Activated CD4-positive, alpha-beta T cell treated with anti-CD3 and anti-CD28 coated beads, Interleukin-2, amount 10 ng/mL, durations not matched to agents 7 days and 5 days (primary cell): ENCODE measurements around the gene OR6N2. TPM values are rescaled to one million over a fixed set of nuclear protein-coding genes. Genes with fewer than 3 reads are reported as not detected.

Source experiments
- CTCF ChIA-PET: fragments of 350-600 bp; sonication (Branson Sonifier 250); formaldehyde crosslinking; loops from one replicate; lab custom pipeline; 2021; ENCODE audit warnings: antibody characterized with exemption; lab: Charles Lee
- POLR2A ChIA-PET: fragments of 350-600 bp; sonication (Branson Sonifier 250); formaldehyde crosslinking; loops from one replicate; lab custom pipeline; 2021; ENCODE audit warnings: antibody characterized with exemption; lab: Charles Lee
- DNase-seq: peaks from one replicate; pipeline ENCODE4 v3.0.0-alpha.2; 2020
- H3K27ac Mint-ChIP-seq: one replicate; pipeline ENCODE4 v1.8.0; 2021; ENCODE audit warnings: mild to moderate bottlenecking, moderate library complexity, mixed read lengths
- H3K27me3 Mint-ChIP-seq: one replicate; pipeline ENCODE4 v1.8.0; 2021; ENCODE audit warnings: mixed read lengths
- H3K36me3 Mint-ChIP-seq: one replicate; pipeline ENCODE4 v1.8.0; 2021; ENCODE audit warnings: low read depth, mixed read lengths
- H3K4me1 Mint-ChIP-seq: one replicate; pipeline ENCODE4 v1.8.0; 2021; ENCODE audit warnings: mixed read lengths
- H3K4me3 Mint-ChIP-seq: one replicate; pipeline ENCODE4 v1.8.0; 2021; ENCODE audit warnings: mild to moderate bottlenecking, moderate library complexity, mixed read lengths
- H3K9me3 Mint-ChIP-seq: one replicate; pipeline ENCODE4 v1.8.0; 2021; ENCODE audit warnings: mixed read lengths
- total RNA-seq, 2 experiments: library from RNA; stranded (reverse); gene quantifications; one replicate each; pipeline ENCODE4 v1.2.3, GENCODE V29; 2021

OR6N2 gene
- not detected for total RNA-seq

GRCh38 chr1:158781104-158781503 lies at the start of gene OR6N2:
Gene OR6N2 (minus strand): TSS chr1:158781204. CDS start chr1:158777635, 3,569 bp downstream.
- ChIA-PET POLR2A (no interaction called here), CTCF (no interaction called here)
- no peaks in the 10 kb centered on the region for H3K9me3 Mint-ChIP-seq
- no peak within 1 kb of the TSS for H3K27ac Mint-ChIP-seq
- no peak for DNase-seq
- no peaks in the 10 kb centered on the region for H3K4me1 Mint-ChIP-seq
- no peaks in the 10 kb centered on the region for H3K36me3 Mint-ChIP-seq
- no peak within 1 kb of the TSS for H3K4me3 Mint-ChIP-seq
- H3K27me3 Mint-ChIP-seq: peaks cover 10% of the 10 kb centered on the region

GRCh38 chr1:158830074-158830677 lies 49.2 kb upstream of the OR6N2 start:
- H3K4me3 Mint-ChIP-seq: no peak overlapping the region
- DNase-seq: no peak
- peaks cover 10% of the 10 kb centered on the region for H3K27me3 Mint-ChIP-seq
- ChIA-PET CTCF (no interaction called here), POLR2A (no interaction called here)
- H3K9me3 Mint-ChIP-seq: peaks cover 25% of the 10 kb centered on the region
- H3K36me3 Mint-ChIP-seq: peaks cover 9% of the 10 kb centered on the region
- no peak overlapping the region for H3K27ac Mint-ChIP-seq
- peaks cover 14% of the 10 kb centered on the region for H3K4me1 Mint-ChIP-seq

- Mint-ChIP-seq H3K9me3 (peaks cover 8% of the 10 kb centered on the region), H3K27ac (no peak overlapping the region), H3K4me3 (no peak overlapping the region), H3K4me1 (peaks cover 30% of the 10 kb centered on the region), H3K27me3 (peaks cover 23% of the 10 kb centered on the region), H3K36me3 (peaks cover 2% of the 10 kb centered on the region)
- ChIA-PET POLR2A (no interaction called here), CTCF (interaction anchor here (4.4 kb wide), 1 partner anchor 14 kb away, joined by 26 read pairs; no protein-coding TSS in a partner anchor)
- no peak for DNase-seq
Measured at GRCh38 chr1:158821723-158822122, 40.7 kb upstream of the OR6N2 start.

- Mint-ChIP-seq H3K27ac (peak overlapping the region; percentile 81), H3K36me3 (peaks cover 2% of the 10 kb centered on the region), H3K4me1 (peaks cover 30% of the 10 kb centered on the region), H3K4me3 (peak overlapping the region; percentile 21), H3K9me3 (peaks cover 6% of the 10 kb centered on the region), H3K27me3 (peaks cover 16% of the 10 kb centered on the region)
- DNase-seq: peak; percentile 22
- CTCF ChIA-PET: interaction anchor here (0.7 to 4.4 kb wide), 9 partner anchors 9 to 188 kb away, joined by 3 to 26 read pairs (median 3); no protein-coding TSS in a partner anchor
- POLR2A ChIA-PET: no interaction called here
Measured at GRCh38 chr1:158819461-158820443, 38.7 kb upstream of the OR6N2 start.

- Mint-ChIP-seq H3K9me3 (peaks cover 6% of the 10 kb centered on the region), H3K36me3 (peaks cover 2% of the 10 kb centered on the region), H3K4me1 (peaks cover 30% of the 10 kb centered on the region), H3K4me3 (no peak overlapping the region), H3K27ac (peak overlapping the region; percentile 81), H3K27me3 (peaks cover 16% of the 10 kb centered on the region)
- ChIA-PET POLR2A (no interaction called here), CTCF (interaction anchor here (0.7 to 4.4 kb wide), 9 partner anchors 8 to 189 kb away, joined by 3 to 26 read pairs (median 3); no protein-coding TSS in a partner anchor)
- no peak for DNase-seq
Measured at GRCh38 chr1:158818975-158819431, 38.0 kb upstream of the OR6N2 start.

GRCh38 chr1:158818560-158818959 lies 37.6 kb upstream of the OR6N2 start:
- Mint-ChIP-seq H3K4me3 (no peak overlapping the region), H3K27me3 (peaks cover 15% of the 10 kb centered on the region), H3K9me3 (peaks cover 4% of the 10 kb centered on the region), H3K36me3 (no peaks in the 10 kb centered on the region), H3K4me1 (peaks cover 30% of the 10 kb centered on the region), H3K27ac (no peak overlapping the region)
- no peak for DNase-seq
- ChIA-PET CTCF (interaction anchor here (0.7 to 4.4 kb wide), 9 partner anchors 8 to 190 kb away, joined by 3 to 26 read pairs (median 3); no protein-coding TSS in a partner anchor), POLR2A (no interaction called here)

- no peak for DNase-seq
Measured at GRCh38 chr1:158814970-158815369, 34.0 kb upstream of the OR6N2 start.

GRCh38 chr1:158813164-158813563 lies 32.2 kb upstream of the OR6N2 start:
- Mint-ChIP-seq H3K27ac (no peak overlapping the region), H3K9me3 (peaks cover 3% of the 10 kb centered on the region), H3K36me3 (no peaks in the 10 kb centered on the region), H3K27me3 (no peaks in the 10 kb centered on the region), H3K4me3 (no peak overlapping the region), H3K4me1 (peaks cover 13% of the 10 kb centered on the region)
- ChIA-PET POLR2A (no interaction called here), CTCF (no interaction called here)
- no peak for DNase-seq

More at GRCh38 chr1:158814970-158815369, 34.0 kb upstream of the OR6N2 start:
- Mint-ChIP-seq H3K9me3 (peaks cover 3% of the 10 kb centered on the region), H3K4me1 (peaks cover 32% of the 10 kb centered on the region), H3K36me3 (no peaks in the 10 kb centered on the region), H3K27ac (no peak overlapping the region), H3K4me3 (no peak overlapping the region), H3K27me3 (no peaks in the 10 kb centered on the region)
- ChIA-PET CTCF (no interaction called here), POLR2A (no interaction called here)

- no peak overlapping the region for H3K4me3 Mint-ChIP-seq
- H3K27me3 Mint-ChIP-seq: peaks cover 2% of the 10 kb centered on the region
- H3K4me1 Mint-ChIP-seq: peaks cover 6% of the 10 kb centered on the region
- DNase-seq: no peak
- H3K27ac Mint-ChIP-seq: no peak overlapping the region
- H3K9me3 Mint-ChIP-seq: peaks cover under 1% of the 10 kb centered on the region
- H3K36me3 Mint-ChIP-seq: no peaks in the 10 kb centered on the region
- ChIA-PET CTCF (no interaction called here), POLR2A (no interaction called here)
Measured at GRCh38 chr1:158812336-158812735, 31.3 kb upstream of the OR6N2 start.

GRCh38 chr1:158810311-158810710 lies 29.3 kb upstream of the OR6N2 start:
- Mint-ChIP-seq H3K27me3 (peaks cover 6% of the 10 kb centered on the region), H3K36me3 (no peaks in the 10 kb centered on the region), H3K4me1 (peaks cover 6% of the 10 kb centered on the region), H3K4me3 (no peak overlapping the region), H3K27ac (no peak overlapping the region), H3K9me3 (no peaks in the 10 kb centered on the region)
- ChIA-PET POLR2A (no interaction called here), CTCF (interaction anchor here (1.0 kb wide), 1 partner anchor 9 kb away, joined by 3 read pairs; no protein-coding TSS in a partner anchor)
- no peak for DNase-seq

GRCh38 chr1:158809862-158810261 lies 28.9 kb upstream of the OR6N2 start:
- Mint-ChIP-seq H3K4me1 (peaks cover 6% of the 10 kb centered on the region), H3K27me3 (peaks cover 6% of the 10 kb centered on the region), H3K4me3 (no peak overlapping the region), H3K36me3 (no peaks in the 10 kb centered on the region), H3K9me3 (no peaks in the 10 kb centered on the region), H3K27ac (no peak overlapping the region)
- ChIA-PET POLR2A (no interaction called here), CTCF (interaction anchor here (4.3 kb wide), 1 partner anchor 10 kb away, joined by 26 read pairs; no protein-coding TSS in a partner anchor)
- no peak for DNase-seq

GRCh38 chr1:158809256-158809655 lies 28.3 kb upstream of the OR6N2 start:
- Mint-ChIP-seq H3K36me3 (no peaks in the 10 kb centered on the region), H3K9me3 (no peaks in the 10 kb centered on the region)
- CTCF ChIA-PET: interaction anchor here (4.3 kb wide), 1 partner anchor 11 kb away, joined by 26 read pairs; no protein-coding TSS in a partner anchor

More at GRCh38 chr1:158809256-158809655, 28.3 kb upstream of the OR6N2 start:
- no peak overlapping the region for H3K27ac Mint-ChIP-seq
- peaks cover 7% of the 10 kb centered on the region for H3K27me3 Mint-ChIP-seq
- no peak overlapping the region for H3K4me3 Mint-ChIP-seq
- H3K4me1 Mint-ChIP-seq: peaks cover 6% of the 10 kb centered on the region
- no peak for DNase-seq
- POLR2A ChIA-PET: interaction anchor here (0.7 kb wide), 1 partner anchor 267 kb away, joined by 4 read pairs; the partner anchor contains the start of gene AIM2
